Gastrocnemius medialis (tissue), 4 donors: ENCODE data around the gene BRWD1.

ENCODE experiments used
- CTCF ChIP-seq, 5 experiments: fragments of 450-650 bp in 3 of 5; fragments of 200-600 bp in 2 of 5; sonication (generic) in 2 of 5; IDR thresholded peaks in 4 of 5; conservative IDR thresholded peaks in 1 of 5; 1 replicate in 4 of 5; 2 replicates in 1 of 5; pipeline ENCODE4 v1.5.1; 2016 to 2019; ENCODE audit warnings: antibody characterized with exemption in 5 of 5, mild to moderate bottlenecking in 3 of 5, moderate library complexity in 3 of 5
- POLR2A ChIP-seq, 2 donors: fragments of 450-650 bp; IDR thresholded peaks; one replicate each; pipeline ENCODE4 v1.6.1; 2017; ENCODE audit warnings: antibody characterized with exemption in 2 of 2, mild to moderate bottlenecking in 2 of 2, moderate library complexity in 2 of 2

- TF ChIP-seq CTCF (IDR thresholded peaks at IDR 0.05 in 4 of 5, conservative IDR thresholded peaks at IDR 0.05 in 1 of 5) (no peak), POLR2A (IDR thresholded peaks at IDR 0.05) (no peak)
These were observed 27.3 kb upstream of the BRWD1 start for GRCh38 chr21:39340687-39341086.
